Stomach (tissue), 9 donors: ENCODE measurements around the gene TTC27. TPM values are rescaled to one million over a fixed set of nuclear protein-coding genes. Genes with fewer than 3 reads are reported as not detected.

Source experiments
- DNase-seq, 2 donors: peaks; one replicate each; pipeline versions ENCODE4 v3.0.0 to v3.0.0-alpha.2; 2013 to 2019
- H3K27ac ChIP-seq, 5 donors: fragments of 200-600 bp in 4 of 5; sonication (generic) in 4 of 5; one replicate each; pipeline ENCODE4 v1.5.1; 2013 to 2019; ENCODE audit warnings: mild to moderate bottlenecking in 1 of 5, moderate library complexity in 1 of 5
- H3K27me3 ChIP-seq, 3 donors: fragments of 200-600 bp; sonication (generic); one replicate each; pipeline ENCODE4 v1.5.1; 2017 to 2019; ENCODE audit warnings: mixed run types in 1 of 3
- H3K36me3 ChIP-seq, 4 donors: fragments of 200-600 bp; sonication (generic); 1 replicate in 3 of 4; 2 replicates in 1 of 4; pipeline ENCODE4 v1.5.1; 2016 to 2019
- H3K4me1 ChIP-seq, 4 donors: fragments of 200-600 bp; sonication (generic); one replicate each; pipeline ENCODE4 v1.5.1; 2016 to 2019
- H3K4me3 ChIP-seq, 4 donors: fragments of 200-600 bp; sonication (generic) in 3 of 4; one replicate each; pipeline ENCODE4 v1.5.1; 2016 to 2019; ENCODE audit warnings: mild to moderate bottlenecking in 1 of 4
- H3K9me3 ChIP-seq, 4 donors: fragments of 200-600 bp; sonication (generic); one replicate each; pipeline ENCODE4 v1.5.1; 2016 to 2019
- EP300 ChIP-seq: sonication (generic); formaldehyde crosslinking; IDR thresholded peaks from one replicate; pipeline ENCODE4 v1.6.1; 2017; ENCODE audit warnings: antibody characterized with exemption
- POLR2A ChIP-seq, 4 donors: fragments of 450-650 bp; IDR thresholded peaks; one replicate each; pipeline ENCODE4 v1.6.1; 2016; ENCODE audit warnings: antibody characterized with exemption in 4 of 4, control low read depth in 2 of 4, mild to moderate bottlenecking in 1 of 4, moderate library complexity in 1 of 4
- POLR2AphosphoS5 ChIP-seq, 3 donors: sonication (generic); formaldehyde crosslinking; IDR thresholded peaks; one replicate each; pipeline ENCODE4 v1.6.1; 2016; ENCODE audit warnings: antibody characterized with exemption in 3 of 3
- WGBS, 5 donors: extraction: QIAGEN DNeasy Blood & Tissue Kit in 3 of 5; methylation state at CpG; one replicate each; pipeline versions ENCODE4 v1.1.5 to v1.1.7; 2013 to 2018; 5-methylcytosine and 5-hydroxymethylcytosine counted together
- intact Hi-C: fragments of 100-400 bp; cut with DNase I; formaldehyde crosslinking; loops from one replicate; pipeline ENCODE4 v1.15.1; 2023; ENCODE audit warnings: low total_unique reads
- polyA plus RNA-seq, 3 donors: library from polyadenylated mRNA; stranded (reverse); fragments of 200-250 nt; gene quantifications; one replicate each; pipeline ENCODE4 v1.2.3, GENCODE V29; 2013
- total RNA-seq, 5 donors: library from RNA; depleted of rRNA; stranded (reverse); fragments of >200 nt; gene quantifications; one replicate each; pipeline versions ENCODE4 v1.1.0 to v1.2.3, GENCODE V29; 2014 to 2016
- TF ChIP-seq, protein P1 (sequence below), 7 experiments: fragments of 450-650 bp in 4 of 7; fragments of 200-600 bp in 3 of 7; sonication (generic) in 3 of 7; IDR thresholded peaks; one replicate each; pipeline ENCODE4 v1.5.1; 2016 to 2019; ENCODE audit warnings: antibody characterized with exemption in 7 of 7, control low read depth in 2 of 7, mild to moderate bottlenecking in 1 of 7
- donor health status: healthy with polysubstance abuse.
- donor health status: Bipolar disorder and iron deficiency.
- donor health status: healthy.

Gene TTC27
- total and polyA plus RNA-seq, 8 donors, result 3.8 to 22.2 (median 5.9) TPM

DNA sequence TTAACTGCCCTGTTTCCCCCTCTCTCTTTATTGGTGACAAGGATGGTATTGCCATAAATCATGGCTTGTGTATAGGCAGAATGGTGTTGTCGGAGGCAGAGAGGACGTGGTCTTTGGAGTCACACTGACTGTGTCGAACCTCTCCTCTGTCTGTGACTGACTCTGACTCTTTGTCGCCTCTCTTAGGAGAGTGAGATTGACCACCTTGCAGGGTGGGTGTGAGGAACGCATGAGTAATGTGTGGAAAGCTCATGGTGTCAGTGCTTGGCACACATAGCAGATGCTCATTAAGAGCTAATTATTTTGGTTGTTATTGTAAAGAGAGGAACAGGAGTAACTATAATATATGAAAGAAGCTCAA lies 145.6 kb downstream of the TTC27 start:
- Histone ChIP-seq H3K4me1 (peaks cover 0 to 16% (median 0%) of the 10 kb centered on the region in 4 donors), H3K27me3 (no peaks in the 10 kb centered on the region), H3K9me3 (no peaks in the 10 kb centered on the region), H3K36me3 (peaks cover 0 to 4% (median 2%) of the 10 kb centered on the region in 4 donors), H3K4me3 (no peak overlapping the region), H3K27ac (no peak overlapping the region)
- no peak for DNase-seq
- intact Hi-C loops, result loop anchor here (10.0 kb wide), 1 partner anchor 181 kb away; no protein-coding TSS in a partner anchor
- WGBS, 5 donors, result 70 to 98% (median 95%) methylated on average over 5 of the region's 5 CpGs
- TF ChIP-seq, protein P1, sequence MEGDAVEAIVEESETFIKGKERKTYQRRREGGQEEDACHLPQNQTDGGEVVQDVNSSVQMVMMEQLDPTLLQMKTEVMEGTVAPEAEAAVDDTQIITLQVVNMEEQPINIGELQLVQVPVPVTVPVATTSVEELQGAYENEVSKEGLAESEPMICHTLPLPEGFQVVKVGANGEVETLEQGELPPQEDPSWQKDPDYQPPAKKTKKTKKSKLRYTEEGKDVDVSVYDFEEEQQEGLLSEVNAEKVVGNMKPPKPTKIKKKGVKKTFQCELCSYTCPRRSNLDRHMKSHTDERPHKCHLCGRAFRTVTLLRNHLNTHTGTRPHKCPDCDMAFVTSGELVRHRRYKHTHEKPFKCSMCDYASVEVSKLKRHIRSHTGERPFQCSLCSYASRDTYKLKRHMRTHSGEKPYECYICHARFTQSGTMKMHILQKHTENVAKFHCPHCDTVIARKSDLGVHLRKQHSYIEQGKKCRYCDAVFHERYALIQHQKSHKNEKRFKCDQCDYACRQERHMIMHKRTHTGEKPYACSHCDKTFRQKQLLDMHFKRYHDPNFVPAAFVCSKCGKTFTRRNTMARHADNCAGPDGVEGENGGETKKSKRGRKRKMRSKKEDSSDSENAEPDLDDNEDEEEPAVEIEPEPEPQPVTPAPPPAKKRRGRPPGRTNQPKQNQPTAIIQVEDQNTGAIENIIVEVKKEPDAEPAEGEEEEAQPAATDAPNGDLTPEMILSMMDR (IDR thresholded peaks at IDR 0.05), result no peak
- TF ChIP-seq EP300 (no peak), POLR2A (IDR thresholded peaks at IDR 0.05) (no peak), POLR2AphosphoS5 (IDR thresholded peaks at IDR 0.05) (no peak)

- TF ChIP-seq POLR2A (IDR thresholded peaks at IDR 0.05), result no peak
- TF ChIP-seq, protein P1 (IDR thresholded peaks at IDR 0.05), result no peak
- TF ChIP-seq POLR2AphosphoS5 (IDR thresholded peaks at IDR 0.05), result no peak
- no peak for TF ChIP-seq EP300
- 40 to 56% (median 45%) methylated on average over 1 of the region's 1 CpG for WGBS, 5 donors
- Histone ChIP-seq H3K4me1 (peaks cover 0 to 9% (median 0%) of the 10 kb centered on the region in 4 donors), H3K36me3 (peaks cover 0 to 28% (median 24%) of the 10 kb centered on the region in 4 donors), H3K4me3 (no peak overlapping the region), H3K27ac (no peak overlapping the region), H3K9me3 (peaks cover 0 to 6% (median 3%) of the 10 kb centered on the region in 4 donors), H3K27me3 (no peaks in the 10 kb centered on the region)
- no peak for DNase-seq
- intact Hi-C loops, result loop anchor here (10.0 kb wide), 1 partner anchor 179 kb away; no protein-coding TSS in a partner anchor
These were observed 148.1 kb downstream of the TTC27 start for GRCh38 chr2:32775954-32776353.

GRCh38 chr2:32777714-32778113 lies 149.9 kb downstream of the TTC27 start:
- Histone ChIP-seq H3K4me1 (peaks cover 0 to 7% (median 0%) of the 10 kb centered on the region in 4 donors), H3K27ac (no peak overlapping the region), H3K27me3 (no peaks in the 10 kb centered on the region), H3K4me3 (no peak overlapping the region), H3K36me3 (peaks cover 0 to 36% (median 31%) of the 10 kb centered on the region in 4 donors), H3K9me3 (peaks cover 0 to 14% (median 6%) of the 10 kb centered on the region in 4 donors)
- no peak for DNase-seq
- intact Hi-C loops, result loop anchor here (10.0 kb wide), 1 partner anchor 177 kb away; no protein-coding TSS in a partner anchor
- WGBS, 5 donors, result 68 to 90% (median 75%) methylated on average over 6 of the region's 6 CpGs
- TF ChIP-seq EP300 (no peak), POLR2AphosphoS5 (IDR thresholded peaks at IDR 0.05) (no peak), POLR2A (IDR thresholded peaks at IDR 0.05) (no peak)
- TF ChIP-seq, protein P1 (IDR thresholded peaks at IDR 0.05), result no peak

- no peaks in the 10 kb centered on the region for H3K27me3 ChIP-seq
- peaks cover 0 to 67% (median 49%) of the 10 kb centered on the region in 4 donors for H3K36me3 ChIP-seq
- TF ChIP-seq EP300 (no peak), POLR2A (IDR thresholded peaks at IDR 0.05) (no peak), POLR2AphosphoS5 (IDR thresholded peaks at IDR 0.05) (no peak)
- TF ChIP-seq, protein P1 (IDR thresholded peaks at IDR 0.05), result no peak
These were observed 153.1 kb downstream of the TTC27 start for GRCh38 chr2:32780961-32781360.

More at GRCh38 chr2:32780961-32781360, 153.1 kb downstream of the TTC27 start:
- Histone ChIP-seq H3K4me3 (no peak overlapping the region), H3K27ac (no peak overlapping the region), H3K9me3 (peaks cover 0 to 14% (median 6%) of the 10 kb centered on the region in 4 donors), H3K4me1 (no peaks in the 10 kb centered on the region)
- WGBS, 5 donors, result 91 to 99% (median 95%) methylated on average over 2 of the region's 2 CpGs
- intact Hi-C loops, result no loop called here
- DNase-seq, result no peak
